Spinal cord (tissue), 10 donors: ENCODE results near the gene GLCE. TPM values are rescaled to one million over a fixed set of nuclear protein-coding genes. Genes with fewer than 3 reads are reported as not detected.

Experiments
- DNase-seq, 6 donors: peaks; one replicate each; pipeline versions ENCODE4 v3.0.0 to v3.0.0-alpha.2; 2013 to 2015; ENCODE audit warnings: low spot score in 6 of 6, low read depth in 4 of 6
- H3K27ac ChIP-seq: one replicate; pipeline ENCODE4 v1.5.1; 2013; ENCODE audit warnings: low read depth, low read length, control low read depth
- H3K27me3 ChIP-seq: one replicate; pipeline ENCODE4 v1.6.1; 2013; ENCODE audit warnings: low read length; ENCODE audit not compliant: control insufficient read depth, insufficient read depth
- H3K36me3 ChIP-seq: one replicate; pipeline ENCODE4 v1.6.1; 2013; ENCODE audit warnings: low read length; ENCODE audit not compliant: control insufficient read depth, insufficient read depth
- H3K4me1 ChIP-seq: one replicate; pipeline ENCODE4 v1.6.1; 2013; ENCODE audit warnings: low read length; ENCODE audit not compliant: control insufficient read depth, insufficient read depth
- H3K4me3 ChIP-seq: one replicate; pipeline ENCODE4 v1.5.1; 2013; ENCODE audit warnings: low read depth, low read length, control low read depth
- H3K9me3 ChIP-seq: one replicate; pipeline ENCODE4 v1.6.1; 2013; ENCODE audit warnings: low read length; ENCODE audit not compliant: control insufficient read depth, insufficient read depth
- WGBS: methylation state at CpG from one replicate; pipeline ENCODE4 v1.1.5; 2013; ENCODE audit warnings: missing lambda C conversion rate; ENCODE audit not compliant: insufficient coverage; 5-methylcytosine and 5-hydroxymethylcytosine counted together
- polyA plus RNA-seq, 2 donors: library from polyadenylated mRNA; unstranded; fragments of 120-200 nt; gene quantifications; one replicate each; pipeline ENCODE4 v1.2.1, GENCODE V29; 2013; ENCODE audit not compliant: insufficient read length in 2 of 2
- total RNA-seq, 2 donors: library from RNA; depleted of rRNA in 1 of 2; stranded (reverse); fragments of 120-200 nt in 1 of 2; fragments of >200 nt in 1 of 2; gene quantifications; one replicate each; pipeline versions ENCODE4 v1.2.3 to v1.2.4, GENCODE V29; 2013 to 2014
- donor health status: healthy.

The GLCE gene
- total and polyA plus RNA-seq, 4 donors, result 24.0 to 71.0 (median 42.6) TPM

- Histone ChIP-seq H3K4me3 (no peak overlapping the region), H3K36me3 (peaks cover 2% of the 10 kb centered on the region), H3K4me1 (no peaks in the 10 kb centered on the region), H3K27me3 (no peaks in the 10 kb centered on the region), H3K9me3 (no peaks in the 10 kb centered on the region), H3K27ac (no peak overlapping the region)
- no CpG with 5 or more reads among the region's 3 CpGs for WGBS
- no peak for DNase-seq
These were observed 53.4 kb downstream of the GLCE start for GRCh38 chr15:69213786-69214185.

DNA sequence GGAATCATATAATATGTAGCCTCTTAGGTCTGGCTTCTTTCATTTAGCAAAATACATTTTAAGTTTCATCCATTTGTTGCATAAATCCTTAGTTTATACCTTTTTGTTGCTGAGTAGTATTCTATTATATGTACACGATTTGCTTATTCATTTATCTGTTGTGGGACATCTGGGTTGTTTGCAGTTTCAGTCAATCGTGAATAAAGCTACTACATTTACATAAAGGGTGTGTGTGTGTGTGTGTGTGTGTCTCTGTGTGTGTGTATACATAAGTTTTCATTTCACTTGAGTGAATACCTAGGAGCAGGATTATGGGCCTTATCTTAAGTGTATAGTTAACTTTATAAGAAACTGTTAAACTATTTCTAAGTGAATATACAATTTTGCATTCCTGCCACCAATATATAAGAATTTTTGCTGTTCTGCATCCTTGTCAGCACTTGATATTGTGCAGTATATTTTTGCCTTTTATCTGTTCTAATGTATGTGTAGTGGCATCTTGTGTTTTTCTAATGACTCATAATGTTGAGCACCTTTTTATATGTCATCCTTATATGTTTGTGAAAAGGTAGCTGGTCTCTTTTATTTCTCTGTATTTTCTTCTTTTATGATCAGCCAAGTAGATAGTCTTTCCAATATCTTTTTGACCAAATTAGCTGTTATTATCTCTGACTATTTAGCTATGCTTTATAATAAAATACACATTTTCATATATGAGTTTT is 55.0 kb downstream of the GLCE start:
- Histone ChIP-seq H3K27ac (no peak overlapping the region), H3K4me3 (no peak overlapping the region), H3K36me3 (peaks cover 2% of the 10 kb centered on the region), H3K27me3 (no peaks in the 10 kb centered on the region), H3K4me1 (no peaks in the 10 kb centered on the region), H3K9me3 (no peaks in the 10 kb centered on the region)
- no CpG with 5 or more reads among the region's 2 CpGs for WGBS
- no peak for DNase-seq

DNA sequence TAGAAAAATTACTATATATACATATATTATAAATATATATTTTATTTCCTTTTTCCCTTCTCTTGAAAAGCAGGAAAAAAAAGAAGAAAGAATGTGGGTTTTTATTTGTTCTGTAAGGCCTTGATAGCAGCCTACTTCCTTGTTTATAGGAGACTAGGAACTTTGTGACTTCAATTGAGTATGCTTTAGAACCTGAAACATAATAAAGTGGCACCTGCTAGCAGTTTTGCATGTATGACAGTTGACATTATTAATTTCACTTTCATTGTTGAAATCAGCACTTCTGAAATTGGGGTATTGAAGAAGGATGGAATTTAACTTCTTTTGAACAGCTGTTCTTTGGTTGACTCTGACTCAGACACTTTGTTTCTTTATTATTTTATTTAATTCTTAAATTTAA is 56.9 kb downstream of the GLCE start:
- Histone ChIP-seq H3K27me3 (no peaks in the 10 kb centered on the region), H3K36me3 (peaks cover 2% of the 10 kb centered on the region), H3K27ac (no peak overlapping the region), H3K9me3 (no peaks in the 10 kb centered on the region), H3K4me3 (no peak overlapping the region), H3K4me1 (no peaks in the 10 kb centered on the region)
- no peak for DNase-seq

- WGBS, result no CpG with 5 or more reads among the region's 1 CpG
- Histone ChIP-seq H3K36me3 (peaks cover 2% of the 10 kb centered on the region), H3K27ac (no peak overlapping the region), H3K9me3 (no peaks in the 10 kb centered on the region), H3K4me1 (no peaks in the 10 kb centered on the region), H3K27me3 (no peaks in the 10 kb centered on the region), H3K4me3 (no peak overlapping the region)
- DNase-seq, result no peak
These were observed 59.3 kb downstream of the GLCE start for GRCh38 chr15:69219690-69220089.

DNA sequence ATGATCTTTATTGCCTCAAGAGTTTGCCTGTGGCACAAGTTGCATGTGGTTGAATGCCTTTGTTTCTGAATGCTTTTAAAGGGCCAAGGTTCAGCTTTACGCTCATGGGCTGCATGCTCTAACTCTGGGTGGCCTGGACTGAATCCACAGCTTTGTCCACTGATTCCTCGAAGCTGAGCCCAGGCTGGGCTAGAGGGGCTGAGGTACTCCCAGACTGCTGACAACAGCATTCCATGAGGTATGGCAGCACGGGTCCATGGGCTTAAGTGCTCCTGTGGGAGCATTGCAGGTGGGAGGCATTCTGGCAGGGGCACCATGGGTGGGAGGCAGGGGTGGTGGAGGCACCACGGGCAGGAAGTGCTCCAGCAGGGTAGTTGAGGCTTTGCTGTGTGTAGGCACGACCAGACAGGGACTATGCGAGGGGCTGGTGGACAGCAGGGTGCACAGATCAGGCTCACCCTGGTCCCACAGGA is 61.6 kb downstream of the GLCE start:
- 83% methylated on average over 6 of the region's 6 CpGs for WGBS
- no peaks in the 10 kb centered on the region for H3K27me3 ChIP-seq
- H3K27ac ChIP-seq, result no peak overlapping the region
- no peaks in the 10 kb centered on the region for H3K9me3 ChIP-seq
- no peaks in the 10 kb centered on the region for H3K4me1 ChIP-seq
- H3K36me3 ChIP-seq, result peaks cover 2% of the 10 kb centered on the region
- DNase-seq, result no peak
- no peak overlapping the region for H3K4me3 ChIP-seq

DNA sequence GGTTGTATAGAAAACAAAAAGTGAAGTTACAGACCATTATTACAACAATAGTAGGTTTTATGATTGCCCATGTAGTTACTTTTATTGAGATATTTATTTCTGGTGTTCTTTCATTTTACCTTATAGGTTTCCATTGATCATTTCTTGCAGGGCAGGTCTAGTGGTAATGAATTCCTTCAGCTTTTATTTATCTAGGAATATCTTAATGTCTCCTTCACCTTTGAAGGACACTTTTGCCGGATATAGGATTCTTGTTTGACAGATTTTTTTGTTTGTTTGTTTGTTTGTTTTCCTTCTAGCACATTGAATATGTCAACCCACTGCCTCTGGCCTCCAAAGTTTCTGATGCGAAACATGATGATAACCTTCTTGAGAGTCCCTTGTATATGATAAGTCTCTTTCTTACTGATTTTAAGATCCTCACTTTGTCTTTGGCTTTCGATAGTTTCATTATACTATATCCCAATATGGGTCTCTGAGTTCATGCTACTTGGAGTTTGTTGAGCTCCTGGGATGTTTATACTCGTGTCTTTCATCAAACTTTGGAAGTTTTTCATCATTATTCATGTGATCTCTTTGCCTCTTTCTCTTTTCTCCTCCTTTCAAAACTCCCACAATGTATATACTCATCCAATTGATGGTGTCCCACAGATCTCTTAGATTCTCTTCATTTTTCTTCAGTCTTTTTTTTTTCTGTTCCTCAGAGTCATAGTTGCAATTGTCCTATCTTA is 62.8 kb downstream of the GLCE start:
- no CpG with 5 or more reads among the region's 4 CpGs for WGBS
- H3K9me3 ChIP-seq, result no peaks in the 10 kb centered on the region
- DNase-seq, result no peak
- no peak overlapping the region for H3K4me3 ChIP-seq
- H3K27ac ChIP-seq, result no peak overlapping the region
- no peaks in the 10 kb centered on the region for H3K4me1 ChIP-seq
- H3K36me3 ChIP-seq, result no peaks in the 10 kb centered on the region
- H3K27me3 ChIP-seq, result no peaks in the 10 kb centered on the region

DNA sequence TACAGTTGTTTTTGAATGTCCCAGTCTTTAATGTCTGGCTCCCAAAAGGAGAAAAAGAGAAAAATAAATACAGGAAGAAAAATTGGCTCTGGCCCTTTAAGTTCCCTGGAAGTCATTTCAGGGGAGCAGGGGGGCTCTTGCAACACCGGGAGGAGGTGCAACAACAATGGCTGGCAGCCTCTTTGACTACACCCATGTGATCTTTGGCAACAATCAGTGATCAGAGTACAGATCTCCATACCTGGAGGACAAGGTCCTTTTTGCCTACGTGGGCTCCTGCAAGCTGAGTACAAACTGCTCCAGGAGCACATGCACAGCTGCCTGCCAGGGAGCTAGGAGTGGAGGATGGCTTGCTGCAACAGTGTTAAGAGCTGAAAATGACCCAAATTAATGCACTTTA is 63.9 kb downstream of the GLCE start:
- no peak for DNase-seq
- H3K27me3 ChIP-seq, result no peaks in the 10 kb centered on the region
- no peaks in the 10 kb centered on the region for H3K36me3 ChIP-seq
- H3K9me3 ChIP-seq, result no peaks in the 10 kb centered on the region
- H3K4me1 ChIP-seq, result no peaks in the 10 kb centered on the region
- 30% methylated on average over 2 of the region's 2 CpGs for WGBS
- H3K4me3 ChIP-seq, result no peak overlapping the region
- no peak overlapping the region for H3K27ac ChIP-seq

- Histone ChIP-seq H3K4me3 (no peak overlapping the region), H3K9me3 (no peaks in the 10 kb centered on the region), H3K4me1 (no peaks in the 10 kb centered on the region), H3K27ac (no peak overlapping the region), H3K36me3 (no peaks in the 10 kb centered on the region), H3K27me3 (no peaks in the 10 kb centered on the region)
- WGBS, result 50% methylated on average over 1 of the region's 2 CpGs
- peak in 2 of 6 donors; percentile 32 to 38 for DNase-seq
These were observed 65.1 kb downstream of the GLCE start for GRCh38 chr15:69225355-69226022.

- no peak for DNase-seq
- H3K27ac ChIP-seq, result no peak overlapping the region
- H3K4me1 ChIP-seq, result no peaks in the 10 kb centered on the region
- WGBS, result no CpG with 5 or more reads among the region's 3 CpGs
- H3K27me3 ChIP-seq, result no peaks in the 10 kb centered on the region
- no peak overlapping the region for H3K4me3 ChIP-seq
- H3K9me3 ChIP-seq, result no peaks in the 10 kb centered on the region
- H3K36me3 ChIP-seq, result no peaks in the 10 kb centered on the region
These were observed 65.6 kb downstream of the GLCE start for GRCh38 chr15:69226023-69226355.
